Body of pancreas (tissue), 4 donors: ENCODE measurements around the gene DHX36.

Experiments
- CTCF ChIP-seq, 7 experiments: fragments of 450-650 bp in 4 of 7; fragments of 200-600 bp in 3 of 7; sonication (generic) in 3 of 7; IDR thresholded peaks; one replicate each; pipeline ENCODE4 v1.5.1; 2016 to 2019; ENCODE audit warnings: antibody characterized with exemption in 7 of 7
- POLR2A ChIP-seq, 3 donors: fragments of 450-650 bp; IDR thresholded peaks; one replicate each; pipeline ENCODE4 v1.6.1; 2016; ENCODE audit warnings: antibody characterized with exemption in 3 of 3, mild to moderate bottlenecking in 2 of 3

DNA sequence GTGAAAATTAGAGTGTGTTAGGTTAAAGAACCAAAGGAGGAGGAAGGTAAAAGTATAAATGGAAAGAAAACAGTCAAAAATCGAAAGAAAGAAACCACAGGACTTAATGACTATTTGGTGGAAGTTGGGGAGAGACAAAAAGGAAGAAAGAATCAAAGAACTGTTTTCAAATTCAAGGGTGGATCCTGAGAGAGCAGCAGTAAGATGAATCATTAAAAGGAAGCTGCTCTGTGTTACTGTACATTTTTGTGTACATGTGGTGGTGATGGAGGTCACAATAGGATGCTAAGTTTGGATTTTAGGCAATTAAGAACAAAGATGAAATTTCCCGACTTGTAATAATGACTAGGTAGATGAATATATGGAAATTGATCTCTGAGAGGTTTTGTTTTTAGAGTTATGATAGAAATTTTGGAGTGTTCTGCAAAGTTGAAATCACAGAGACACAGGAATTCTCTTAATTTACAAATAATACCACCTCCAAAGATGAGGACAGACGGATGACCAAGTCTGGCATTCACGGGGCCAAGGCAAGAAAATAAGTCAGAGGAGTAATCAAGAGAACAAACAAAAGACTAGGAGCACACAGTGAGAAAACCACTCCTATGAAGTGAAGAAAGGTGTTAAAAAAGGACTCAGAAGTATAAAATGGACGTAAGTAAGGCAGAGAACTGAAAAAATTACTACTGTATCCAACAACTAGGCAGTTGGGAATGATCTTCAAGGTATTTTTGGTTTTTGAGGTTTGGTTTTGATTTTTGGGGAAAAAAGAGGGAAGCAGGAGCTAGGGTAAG lies 7.1 kb downstream of the DHX36 start:
- TF ChIP-seq CTCF (IDR thresholded peaks at IDR 0.05) (no peak), POLR2A (IDR thresholded peaks at IDR 0.05) (no peak)
